Gastroesophageal sphincter (tissue), 4 donors: ENCODE results near the gene CAMK2B. TPM values are rescaled to one million over a fixed set of nuclear protein-coding genes. Genes with fewer than 3 reads are reported as not detected.

Experiments used
- ATAC-seq: fragments of 150-250 bp; one replicate; pipeline ENCODE4 v1.9.1; 2016; ENCODE audit warnings: mild to moderate bottlenecking, moderate library complexity
- H3K27ac ChIP-seq, 4 donors: fragments of 200-600 bp; sonication (generic) in 3 of 4; 1 replicate in 3 of 4; 2 replicates in 1 of 4; pipeline ENCODE4 v1.5.1; 2016 to 2019
- H3K27me3 ChIP-seq: fragments of 200-600 bp; sonication (generic); one replicate; pipeline ENCODE4 v1.5.1; 2019
- H3K36me3 ChIP-seq, 2 donors: fragments of 200-600 bp; sonication (generic); one replicate each; pipeline ENCODE4 v1.5.1; 2019; ENCODE audit warnings: control low read depth in 1 of 2
- H3K4me1 ChIP-seq, 3 donors: fragments of 200-600 bp; sonication (generic); 1 replicate in 2 of 3; 2 replicates in 1 of 3; pipeline ENCODE4 v1.5.1; 2016 to 2019; ENCODE audit warnings: control low read depth in 2 of 3
- H3K4me3 ChIP-seq, 2 donors: fragments of 200-600 bp; sonication (generic); one replicate each; pipeline ENCODE4 v1.5.1; 2019; ENCODE audit warnings: mild to moderate bottlenecking in 1 of 2, moderate library complexity in 1 of 2
- H3K9me3 ChIP-seq, 3 donors: fragments of 200-600 bp; sonication (generic); one replicate each; pipeline ENCODE4 v1.5.1; 2017 to 2019; ENCODE audit warnings: control low read depth in 2 of 3
- EP300 ChIP-seq: sonication (generic); formaldehyde crosslinking; IDR thresholded peaks from one replicate; pipeline ENCODE4 v1.6.1; 2017; ENCODE audit warnings: antibody characterized with exemption, mild to moderate bottlenecking
- POLR2A ChIP-seq, 2 donors: fragments of 450-650 bp; IDR thresholded peaks; one replicate each; pipeline ENCODE4 v1.6.1; 2017; ENCODE audit warnings: antibody characterized with exemption in 2 of 2, mild to moderate bottlenecking in 2 of 2, moderate library complexity in 1 of 2
- POLR2AphosphoS5 ChIP-seq: sonication (generic); formaldehyde crosslinking; IDR thresholded peaks from one replicate; pipeline ENCODE4 v1.6.1; 2017; ENCODE audit warnings: antibody characterized with exemption
- WGBS, 2 donors: methylation state at CpG; one replicate each; pipeline ENCODE4 v1.1.5; 2018; ENCODE audit warnings: low coverage in 1 of 2; 5-methylcytosine and 5-hydroxymethylcytosine counted together
- total RNA-seq, 4 donors: library from RNA; depleted of rRNA; stranded (reverse); fragments of >200 nt; gene quantifications; one replicate each; pipeline ENCODE4 v1.1.0, GENCODE V29; 2016
- TF ChIP-seq, protein P1 (sequence below), 4 experiments: fragments of 200-600 bp in 2 of 4; fragments of 450-650 bp in 2 of 4; sonication (generic) in 1 of 4; IDR thresholded peaks; one replicate each; pipeline ENCODE4 v1.5.1; 2017 to 2019; ENCODE audit warnings: antibody characterized with exemption in 4 of 4, mild to moderate bottlenecking in 2 of 4, moderate library complexity in 2 of 4

CAMK2B gene
- total RNA-seq, 4 donors from 2014 or later: 0.27 to 1.5 (median 0.81) TPM

DNA sequence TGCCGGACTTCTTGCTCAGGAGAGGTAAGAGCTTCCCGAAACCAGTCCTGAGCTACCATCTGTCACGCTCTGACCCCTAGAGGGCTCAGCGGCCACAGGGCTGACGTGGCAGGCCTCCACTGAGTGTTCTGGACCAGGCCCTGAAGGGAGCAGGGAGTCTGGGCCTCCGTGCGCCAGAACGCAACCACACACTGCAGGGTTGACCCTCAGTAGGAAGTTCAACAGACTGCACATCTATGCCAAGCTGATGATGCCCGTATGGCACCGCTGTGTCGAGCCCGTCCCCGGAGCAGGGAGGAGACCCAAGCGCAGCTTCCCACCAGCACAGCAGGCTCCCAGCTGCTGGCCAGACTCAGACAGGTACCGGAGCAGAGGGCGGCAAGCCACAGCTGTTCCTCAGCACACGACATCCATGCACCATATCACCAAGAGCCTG, 39.2 kb downstream of the CAMK2B start:
- no peaks in the 10 kb centered on the region for H3K27me3 ChIP-seq
- ATAC-seq: no peak
- no peaks in the 10 kb centered on the region for H3K4me1 ChIP-seq
- 80% methylated on average over 1 of the region's 17 CpGs; no CpG with 5 or more reads in 1 of the 2 donors for WGBS, 2 donors
- TF ChIP-seq EP300: no peak
- no peak for TF ChIP-seq POLR2AphosphoS5
- TF ChIP-seq, protein P1, sequence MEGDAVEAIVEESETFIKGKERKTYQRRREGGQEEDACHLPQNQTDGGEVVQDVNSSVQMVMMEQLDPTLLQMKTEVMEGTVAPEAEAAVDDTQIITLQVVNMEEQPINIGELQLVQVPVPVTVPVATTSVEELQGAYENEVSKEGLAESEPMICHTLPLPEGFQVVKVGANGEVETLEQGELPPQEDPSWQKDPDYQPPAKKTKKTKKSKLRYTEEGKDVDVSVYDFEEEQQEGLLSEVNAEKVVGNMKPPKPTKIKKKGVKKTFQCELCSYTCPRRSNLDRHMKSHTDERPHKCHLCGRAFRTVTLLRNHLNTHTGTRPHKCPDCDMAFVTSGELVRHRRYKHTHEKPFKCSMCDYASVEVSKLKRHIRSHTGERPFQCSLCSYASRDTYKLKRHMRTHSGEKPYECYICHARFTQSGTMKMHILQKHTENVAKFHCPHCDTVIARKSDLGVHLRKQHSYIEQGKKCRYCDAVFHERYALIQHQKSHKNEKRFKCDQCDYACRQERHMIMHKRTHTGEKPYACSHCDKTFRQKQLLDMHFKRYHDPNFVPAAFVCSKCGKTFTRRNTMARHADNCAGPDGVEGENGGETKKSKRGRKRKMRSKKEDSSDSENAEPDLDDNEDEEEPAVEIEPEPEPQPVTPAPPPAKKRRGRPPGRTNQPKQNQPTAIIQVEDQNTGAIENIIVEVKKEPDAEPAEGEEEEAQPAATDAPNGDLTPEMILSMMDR (IDR thresholded peaks at IDR 0.05): no peak
- H3K27ac ChIP-seq: no peak overlapping the region
- H3K36me3 ChIP-seq: no peaks in the 10 kb centered on the region
- no peaks in the 10 kb centered on the region for H3K9me3 ChIP-seq
- no peak overlapping the region for H3K4me3 ChIP-seq

DNA sequence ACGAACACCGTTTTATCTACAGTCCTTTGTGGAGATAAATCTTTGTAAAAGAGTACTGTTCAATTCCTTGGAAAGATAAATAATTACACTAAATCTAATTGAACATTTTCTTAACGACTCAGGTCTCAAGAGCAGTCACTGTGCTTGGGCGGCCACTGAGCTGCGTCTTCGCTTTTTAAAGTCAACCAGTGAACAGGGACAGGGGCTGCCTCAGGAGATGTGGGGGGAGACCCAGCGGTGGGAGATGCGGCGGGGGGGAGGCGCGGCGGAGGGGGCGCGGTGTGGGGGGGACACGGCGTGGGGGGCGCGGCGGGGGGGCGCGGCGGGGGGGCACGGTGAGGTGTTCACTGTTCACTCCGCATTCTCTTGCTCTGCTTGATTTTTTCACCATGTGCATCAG, 39.8 kb downstream of the CAMK2B start:
- 78 to 89% methylated on average over 5 to 15 of the region's 24 CpGs for WGBS, 2 donors
- no peak for ATAC-seq
- Histone ChIP-seq H3K9me3 (no peaks in the 10 kb centered on the region), H3K27me3 (no peaks in the 10 kb centered on the region), H3K4me3 (no peak overlapping the region), H3K4me1 (no peaks in the 10 kb centered on the region), H3K36me3 (no peaks in the 10 kb centered on the region), H3K27ac (no peak overlapping the region)
- no peak for TF ChIP-seq EP300
- TF ChIP-seq POLR2A (IDR thresholded peaks at IDR 0.05): no peak
- TF ChIP-seq, protein P1 (IDR thresholded peaks at IDR 0.05): no peak
- TF ChIP-seq POLR2AphosphoS5: no peak

DNA sequence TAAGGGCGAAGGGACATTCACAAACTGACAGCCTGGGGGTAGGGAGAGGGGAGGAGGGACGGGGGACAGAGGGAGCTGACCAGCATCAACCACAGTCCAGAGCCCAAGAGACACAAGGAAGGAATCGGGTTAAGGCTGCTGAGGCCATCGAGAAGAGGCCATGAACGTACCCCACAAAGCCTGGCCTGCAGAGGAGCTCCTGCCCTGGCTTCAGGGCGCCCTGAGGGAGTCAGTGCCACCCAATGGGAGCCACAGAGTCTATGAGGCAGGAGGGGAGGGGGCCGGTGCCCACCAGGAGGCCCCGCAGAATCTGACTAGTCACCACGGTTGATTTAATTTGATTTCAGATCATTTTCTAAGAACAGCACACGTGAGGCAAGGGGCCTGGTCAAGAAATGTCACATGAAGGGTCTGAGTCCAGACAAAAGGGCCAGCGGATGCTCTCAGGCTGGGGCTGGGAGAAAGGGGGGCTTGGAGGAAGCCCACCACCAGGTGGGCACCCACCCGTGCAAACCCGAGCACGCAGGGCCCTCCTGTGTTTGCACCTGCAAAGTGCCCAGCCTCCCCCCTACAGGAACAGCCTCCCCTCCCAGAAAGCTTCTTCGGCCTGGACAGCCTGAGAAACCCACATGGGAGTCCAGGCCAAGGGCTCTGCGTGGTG, 40.4 kb downstream of the CAMK2B start:
- TF ChIP-seq POLR2AphosphoS5 (no peak), EP300 (no peak), POLR2A (IDR thresholded peaks at IDR 0.05) (no peak)
- TF ChIP-seq, protein P1 (IDR thresholded peaks at IDR 0.05): no peak
- no peak for ATAC-seq
- Histone ChIP-seq H3K4me1 (no peaks in the 10 kb centered on the region), H3K27ac (no peak overlapping the region), H3K36me3 (no peaks in the 10 kb centered on the region), H3K27me3 (no peaks in the 10 kb centered on the region), H3K9me3 (no peaks in the 10 kb centered on the region), H3K4me3 (no peak overlapping the region)
- WGBS, 2 donors: 86 to 100% methylated on average over 2 to 5 of the region's 16 CpGs

DNA sequence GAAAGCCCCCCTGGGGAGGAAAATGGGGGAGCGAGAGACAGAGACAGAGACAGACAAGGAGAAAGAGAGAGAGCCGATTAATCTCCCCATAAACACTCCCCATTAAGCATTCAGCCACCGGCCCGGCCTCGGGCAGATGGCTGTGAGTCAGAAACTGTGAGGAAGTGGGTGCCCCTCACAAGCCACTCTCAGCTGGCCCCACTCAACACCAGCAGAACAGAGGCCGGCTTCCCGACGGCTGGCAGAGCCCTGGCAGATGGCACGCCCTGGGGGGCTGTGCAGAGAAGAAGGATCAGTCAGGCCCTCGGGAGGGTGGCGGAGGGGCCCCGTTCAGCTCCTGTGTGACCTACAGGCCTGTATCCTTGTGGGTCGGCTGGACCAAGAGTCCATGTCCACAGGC, 41.2 kb downstream of the CAMK2B start:
- H3K4me3 ChIP-seq: no peak overlapping the region
- no peak for ATAC-seq
- no peaks in the 10 kb centered on the region for H3K4me1 ChIP-seq
- no peak for TF ChIP-seq EP300
- TF ChIP-seq POLR2AphosphoS5: no peak
- TF ChIP-seq, protein P1 (IDR thresholded peaks at IDR 0.05): no peak
- TF ChIP-seq POLR2A (IDR thresholded peaks at IDR 0.05): no peak
- no peaks in the 10 kb centered on the region for H3K27me3 ChIP-seq
- H3K9me3 ChIP-seq: no peaks in the 10 kb centered on the region
- no peak overlapping the region for H3K27ac ChIP-seq
- 67% methylated on average over 3 of the region's 13 CpGs; no CpG with 5 or more reads in 1 of the 2 donors for WGBS, 2 donors
- H3K36me3 ChIP-seq: no peaks in the 10 kb centered on the region
